H9 (cell line): ENCODE results near the gene CDAN1. TPM values are rescaled to one million over a fixed set of nuclear protein-coding genes. Genes with fewer than 3 reads are reported as not detected.

ENCODE experiments used
- DNase-seq: peaks from one replicate; pipeline ENCODE4 v3.0.0-alpha.2; 2017
- H2AFZ ChIP-seq: one replicate; pipeline ENCODE4 v1.6.1; 2013; ENCODE audit warnings: mild to moderate bottlenecking, low read length, control low read depth, moderate library complexity
- H2AK5ac ChIP-seq: 2 replicates; pipeline ENCODE4 v1.6.1; 2013; ENCODE audit warnings: low read length, control low read depth, mixed read lengths; ENCODE audit not compliant: insufficient read length
- H2BK120ac ChIP-seq: one replicate; pipeline ENCODE4 v1.6.1; 2013; ENCODE audit warnings: low read depth, mild to moderate bottlenecking, low read length, control low read depth, inconsistent platforms; ENCODE audit not compliant: poor library complexity, severe bottlenecking
- H2BK12ac ChIP-seq: 2 replicates; pipeline ENCODE4 v1.6.1; 2013; ENCODE audit warnings: low read length, control low read depth, mixed read lengths, low read depth; ENCODE audit not compliant: insufficient read length
- H2BK15ac ChIP-seq: 2 replicates; pipeline ENCODE4 v1.6.1; 2013; ENCODE audit warnings: low read depth, low read length, control low read depth
- H2BK20ac ChIP-seq: one replicate; pipeline ENCODE4 v1.6.1; 2013; ENCODE audit warnings: low read depth, mild to moderate bottlenecking, low read length, control low read depth, inconsistent platforms; ENCODE audit not compliant: poor library complexity, severe bottlenecking
- H2BK5ac ChIP-seq: 2 replicates; pipeline ENCODE4 v1.6.1; 2013; ENCODE audit warnings: low read length, control low read depth, mixed read lengths; ENCODE audit not compliant: insufficient read length
- H3K14ac ChIP-seq: 2 replicates; pipeline ENCODE4 v1.6.1; 2013; ENCODE audit warnings: low read length, control low read depth; ENCODE audit not compliant: insufficient read depth
- H3K18ac ChIP-seq: 2 replicates; pipeline ENCODE4 v1.6.1; 2013; ENCODE audit warnings: low read depth, mild to moderate bottlenecking, mixed read lengths, low read length, control low read depth; ENCODE audit not compliant: insufficient read length
- H3K23ac ChIP-seq: 2 replicates; pipeline ENCODE4 v1.6.1; 2013; ENCODE audit warnings: low read length, control low read depth, mixed read lengths, low read depth; ENCODE audit not compliant: insufficient read length
- H3K23me2 ChIP-seq: 2 replicates; pipeline ENCODE4 v1.6.1; 2013; ENCODE audit warnings: low read depth, mild to moderate bottlenecking, mixed read lengths, low read length, control low read depth; ENCODE audit not compliant: insufficient read length, poor library complexity, severe bottlenecking
- H3K27ac ChIP-seq: 2 replicates; pipeline ENCODE4 v1.5.1; 2013; ENCODE audit warnings: low read length, control low read depth, mixed read lengths, low read depth; ENCODE audit not compliant: insufficient read length
- H3K27me3 ChIP-seq: 2 replicates; pipeline ENCODE4 v1.6.1; 2013; ENCODE audit warnings: low read length, control low read depth, inconsistent platforms; ENCODE audit not compliant: insufficient read depth
- H3K4ac ChIP-seq: 2 replicates; pipeline ENCODE4 v1.6.1; 2013; ENCODE audit warnings: low read depth, mild to moderate bottlenecking, control low read depth, inconsistent platforms, low read length, moderate library complexity
- H3K4me1 ChIP-seq: 2 replicates; pipeline ENCODE4 v1.6.1; 2013; ENCODE audit warnings: low read length, control low read depth, inconsistent platforms; ENCODE audit not compliant: insufficient read depth
- H3K4me2 ChIP-seq: 2 replicates; pipeline ENCODE4 v1.6.1; 2013; ENCODE audit warnings: low read length, control low read depth, mixed read lengths; ENCODE audit not compliant: insufficient read length, insufficient read depth
- H3K56ac ChIP-seq: 2 replicates; pipeline ENCODE4 v1.6.1; 2013; ENCODE audit warnings: low read depth, mild to moderate bottlenecking, mixed read lengths, low read length, control low read depth; ENCODE audit not compliant: insufficient read length
- H3K79me1 ChIP-seq: 2 replicates; pipeline ENCODE4 v1.6.1; 2013; ENCODE audit warnings: low read depth, mild to moderate bottlenecking, moderate library complexity, low read length, control low read depth, inconsistent platforms; ENCODE audit not compliant: insufficient read depth, poor library complexity, severe bottlenecking
- H3K79me2 ChIP-seq: 2 replicates; pipeline ENCODE4 v1.6.1; 2013; ENCODE audit warnings: low read length, control low read depth, inconsistent platforms; ENCODE audit not compliant: insufficient read depth
- H3K9ac ChIP-seq: 2 replicates; pipeline ENCODE4 v1.6.1; 2013; ENCODE audit warnings: low read length, control low read depth, mixed read lengths; ENCODE audit not compliant: insufficient read length; ENCODE audit errors: extremely low read depth
- H3K9me3 ChIP-seq: one replicate; pipeline ENCODE4 v1.6.1; 2013; ENCODE audit warnings: low read depth, low read length, inconsistent platforms; ENCODE audit not compliant: control insufficient read depth
- H3T11ph ChIP-seq: one replicate; pipeline ENCODE4 v1.6.1; 2013; ENCODE audit warnings: mild to moderate bottlenecking, low read length, control low read depth, inconsistent platforms
- H4K20me1 ChIP-seq: one replicate; pipeline ENCODE4 v1.6.1; 2013; ENCODE audit not compliant: control insufficient read depth, insufficient read length, insufficient read depth
- H4K5ac ChIP-seq: 2 replicates; pipeline ENCODE4 v1.6.1; 2013; ENCODE audit warnings: low read depth, mild to moderate bottlenecking, mixed read lengths, low read length, control low read depth; ENCODE audit not compliant: insufficient read length
- H4K8ac ChIP-seq: replicated peaks from 2 replicates; pipeline ENCODE4 v1.6.1; 2013; ENCODE audit warnings: low read length, control low read depth, mixed read lengths, low read depth; ENCODE audit not compliant: insufficient read length
- H4K91ac ChIP-seq: 2 replicates; pipeline ENCODE4 v1.6.1; 2013; ENCODE audit warnings: low read depth, mild to moderate bottlenecking, moderate library complexity, mixed read lengths, low read length, control low read depth; ENCODE audit not compliant: insufficient read length
- H3K27ac Mint-ChIP-seq, 3 experiments: 2 replicates in 2 of 3; 3 replicates in 1 of 3; pipeline ENCODE4 v1.8.0; 2020 to 2021; ENCODE audit warnings: mixed read lengths in 3 of 3, mild to moderate bottlenecking in 1 of 3, moderate library complexity in 1 of 3
- H3K27me3 Mint-ChIP-seq: 2 replicates; pipeline ENCODE4 v1.8.0; 2021; ENCODE audit warnings: low read depth, mild to moderate bottlenecking, moderate library complexity, mixed read lengths
- H3K36me3 Mint-ChIP-seq, 3 experiments: 2 replicates in 2 of 3; 3 replicates in 1 of 3; pipeline ENCODE4 v1.8.0; 2020 to 2021; ENCODE audit warnings: low read depth in 3 of 3, mixed read lengths in 3 of 3; ENCODE audit not compliant: insufficient read depth in 1 of 3
- H3K4me1 Mint-ChIP-seq, 2 experiments: 2 replicates each; pipeline ENCODE4 v1.8.0; 2020; ENCODE audit warnings: mixed read lengths in 2 of 2
- H3K4me3 Mint-ChIP-seq, 2 experiments: 2 replicates in 1 of 2; 3 replicates in 1 of 2; pipeline ENCODE4 v1.8.0; 2020 to 2021; ENCODE audit warnings: mild to moderate bottlenecking in 2 of 2, mixed read lengths in 2 of 2, moderate library complexity in 1 of 2
- H3K9me3 Mint-ChIP-seq, 2 experiments: 2 replicates in 1 of 2; 3 replicates in 1 of 2; pipeline ENCODE4 v1.8.0; 2020; ENCODE audit warnings: mild to moderate bottlenecking in 2 of 2, mixed read lengths in 2 of 2, moderate library complexity in 1 of 2
- CTCF ChIP-seq: fragments of 200-600 bp; sonication (generic); conservative IDR thresholded peaks from 3 replicates; pipeline ENCODE4 v1.8.0; 2021; ENCODE audit warnings: antibody characterized with exemption, mild to moderate bottlenecking
- WGBS: extraction: QIAGEN DNeasy Blood & Tissue Kit; methylation state at CpG from one replicate; pipeline ENCODE4 v1.1.7; 2013; ENCODE audit warnings: missing lambda C conversion rate, low lambda C conversion rate, mixed read lengths; ENCODE audit not compliant: insufficient read length; ENCODE audit errors: extremely low coverage; 5-methylcytosine and 5-hydroxymethylcytosine counted together
- total RNA-seq: library from RNA; stranded (reverse); gene quantifications from 2 replicates; pipeline ENCODE4 v1.2.1, GENCODE V29; 2021

CDAN1 gene
- total RNA-seq, 1 experiment from 2014 or later, result 20.4 TPM

GRCh38 chr15:42691308-42691707, 45.6 kb downstream of the CDAN1 start:
- Histone ChIP-seq H4K20me1 (no peaks in the 10 kb centered on the region), H4K91ac (no peak overlapping the region), H3K18ac (no peak overlapping the region), H2AK5ac (no peak overlapping the region), H2BK12ac (no peak overlapping the region), H2BK5ac (no peak overlapping the region), H4K5ac (no peak overlapping the region), H4K8ac (no peak overlapping the region), H3K56ac (no peak overlapping the region), H2BK120ac (no peak overlapping the region), H3K79me1 (no peaks in the 10 kb centered on the region), H3K23ac (no peak overlapping the region), H3K9me3 (no peaks in the 10 kb centered on the region), H3K27me3 (no peaks in the 10 kb centered on the region), H3K79me2 (no peaks in the 10 kb centered on the region), H3K27ac (no peak overlapping the region), H3K14ac (no peak overlapping the region), H3K4me1 (no peaks in the 10 kb centered on the region), H2BK20ac (no peak overlapping the region), H3K4me2 (no peak overlapping the region), H2BK15ac (no peak overlapping the region), H2AFZ (no peak overlapping the region), H3K4ac (no peak overlapping the region), H3T11ph (no peak overlapping the region), H3K23me2 (no peaks in the 10 kb centered on the region), H3K9ac (no peak overlapping the region)
- no peak for TF ChIP-seq CTCF
- H3K9me3 Mint-ChIP-seq, result no peaks in the 10 kb centered on the region
- no CpG with 5 or more reads among the region's 4 CpGs for WGBS
- peaks cover 0 to 16% (median 4%) of the 10 kb centered on the region in 3 experiments; a peak in 4 of 7 replicates for H3K36me3 Mint-ChIP-seq
- no peak for DNase-seq
- no peaks in the 10 kb centered on the region for H3K27me3 Mint-ChIP-seq
- H3K4me1 Mint-ChIP-seq, result peaks cover 0 to 3% of the 10 kb centered on the region in 2 experiments; a peak in 1 of 4 replicates
- H3K27ac Mint-ChIP-seq, result peak overlapping the region in 2 of 3 experiments; percentile 87 to 93; a peak in 3 of 7 replicates
- no peak overlapping the region for H3K4me3 Mint-ChIP-seq
